Measurements from ENCODE around the gene GDE1. TPM values are rescaled to one million over a fixed set of nuclear protein-coding genes. Genes with fewer than 3 reads are reported as not detected.

Gene GDE1
- total and polyA plus RNA-seq, 2 of the 4 experiments (the other 2 are of a cell fraction) = 50.1 to 62.4 TPM

GRCh38 chr16:19542138-19542821 is 20.4 kb upstream of the GDE1 start:
- Histone ChIP-seq H4K20me1 (ENCODE audit: insufficient read depth, low read length) (no peaks in the 10 kb centered on the region), H2BK5ac (ENCODE audit: low read depth, low read length, poor library complexity, severe bottlenecking) (no peak overlapping the region), H3K79me1 (ENCODE audit: low read depth in 1 of 2, low read length in 2 of 2) (no peaks in the 10 kb centered on the region; a peak in 1 of 4 replicates), H3K9ac (ENCODE audit: low read depth, low read length) (no peak overlapping the region), H4K91ac (ENCODE audit: insufficient read depth, low read depth, low read length) (no peak overlapping the region), H3K18ac (ENCODE audit: low read depth, low read length) (no peak overlapping the region), H2AK5ac (ENCODE audit: low read depth, low read length) (no peak overlapping the region), H3K23ac (ENCODE audit: low read depth, low read length) (no peak overlapping the region), H2BK120ac (ENCODE audit: low read depth, low read length) (no peak overlapping the region), H3K14ac (replicated peaks; ENCODE audit: low read depth, low read length) (no peak overlapping the region), H3K9me3 (ENCODE audit: control insufficient read depth, insufficient read depth, low read length) (no peaks in the 10 kb centered on the region), H3K4ac (ENCODE audit: low read depth, low read length) (no peak overlapping the region), H2BK15ac (ENCODE audit: low read depth, low read length) (no peak overlapping the region), H2BK20ac (ENCODE audit: low read depth, low read length) (no peak overlapping the region), H3K27me3 (ENCODE audit: control insufficient read depth, insufficient read depth, low read length) (no peaks in the 10 kb centered on the region), H3K9me1 (ENCODE audit: insufficient read depth, low read length) (no peaks in the 10 kb centered on the region), H3K4me2 (ENCODE audit: low read depth, low read length) (no peak overlapping the region), H4K5ac (ENCODE audit: low read depth, low read length) (no peak overlapping the region), H2AFZ (replicated peaks; ENCODE audit: low read length, poor library complexity) (no peak overlapping the region), H3K4me3 (ENCODE audit: insufficient read depth, low read depth, low read length) (no peak overlapping the region), H3K4me1 (ENCODE audit: control insufficient read depth, insufficient read depth, low read length) (no peaks in the 10 kb centered on the region), H3K36me3 (ENCODE audit: control insufficient read depth, insufficient read depth, low read length) (peaks cover 9% of the 10 kb centered on the region), H3K27ac (ENCODE audit: insufficient read depth, low read length) (no peak overlapping the region), H3K56ac (ENCODE audit: extremely low read depth, insufficient read depth, low read length) (no peak overlapping the region), H4K8ac (ENCODE audit: low read depth in 2 of 2, low read length in 2 of 2) (no peak overlapping the region), H2AK9ac (replicated peaks; ENCODE audit: low read depth, low read length, poor library complexity) (no peak overlapping the region)
- in situ Hi-C loops (cut with MboI; ENCODE audit: low sequenced_read_pairs) = no loop called here
- no TSS peak for BruUV-seq (replicated peaks)
- dilution Hi-C loops (cut with HindIII; ENCODE audit: low sequenced_read_pairs, unreplicated experiment) = no loop called here
- CTCF ChIA-PET = interaction anchor here (0.8 kb wide), 1 partner anchor 13 kb away, joined by 4 read pairs; the partner anchor contains the start of gene VPS35L
- POLR2A ChIA-PET (ENCODE audit: unreplicated experiment) = no interaction called here
- intact Hi-C loops (cut with micrococcal nuclease) = no loop called here
- no CpG with 5 or more reads among the region's 3 CpGs for WGBS, 2 experiments (ENCODE audit: extremely low coverage in 2 of 2, insufficient read length in 1 of 2)
- TF ChIP-seq, protein P1, sequence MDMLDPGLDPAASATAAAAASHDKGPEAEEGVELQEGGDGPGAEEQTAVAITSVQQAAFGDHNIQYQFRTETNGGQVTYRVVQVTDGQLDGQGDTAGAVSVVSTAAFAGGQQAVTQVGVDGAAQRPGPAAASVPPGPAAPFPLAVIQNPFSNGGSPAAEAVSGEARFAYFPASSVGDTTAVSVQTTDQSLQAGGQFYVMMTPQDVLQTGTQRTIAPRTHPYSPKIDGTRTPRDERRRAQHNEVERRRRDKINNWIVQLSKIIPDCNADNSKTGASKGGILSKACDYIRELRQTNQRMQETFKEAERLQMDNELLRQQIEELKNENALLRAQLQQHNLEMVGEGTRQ (IDR thresholded peaks at IDR 0.05; ENCODE audit: low read depth, low read length) = no peak
- TF ChIP-seq MAZ (IDR thresholded peaks at IDR 0.05; ENCODE audit: borderline replicate concordance, low read depth, low read length) (no peak), RAD21 (IDR thresholded peaks at IDR 0.05; ENCODE audit: low read length) (no peak), CEBPB (IDR thresholded peaks at IDR 0.05; ENCODE audit: low read depth, low read length) (no peak)
- TF ChIP-seq, protein P2, sequence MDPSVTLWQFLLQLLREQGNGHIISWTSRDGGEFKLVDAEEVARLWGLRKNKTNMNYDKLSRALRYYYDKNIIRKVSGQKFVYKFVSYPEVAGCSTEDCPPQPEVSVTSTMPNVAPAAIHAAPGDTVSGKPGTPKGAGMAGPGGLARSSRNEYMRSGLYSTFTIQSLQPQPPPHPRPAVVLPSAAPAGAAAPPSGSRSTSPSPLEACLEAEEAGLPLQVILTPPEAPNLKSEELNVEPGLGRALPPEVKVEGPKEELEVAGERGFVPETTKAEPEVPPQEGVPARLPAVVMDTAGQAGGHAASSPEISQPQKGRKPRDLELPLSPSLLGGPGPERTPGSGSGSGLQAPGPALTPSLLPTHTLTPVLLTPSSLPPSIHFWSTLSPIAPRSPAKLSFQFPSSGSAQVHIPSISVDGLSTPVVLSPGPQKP (IDR thresholded peaks at IDR 0.05; ENCODE audit: borderline replicate concordance, low read depth, low read length) = no peak
- DNase-seq (no peak), ATAC-seq (ENCODE audit: low read depth) (no peak)

Measured in IMR-90 (cell line).